GM18868 (cell line): ENCODE data around the gene PRKAR1B.
"Not testable (repeated sequence)": the region's sequence is repeated elsewhere in the genome, so short reads cannot be mapped to it uniquely, and the experiment has no call there.

Source experiments
- ATAC-seq: cut with Tn5 transposase; IDR thresholded peaks from one replicate; pipeline ENCODE4 v1.9.1; 2021; ENCODE audit warnings: mild to moderate bottlenecking, moderate library complexity; ENCODE audit not compliant: unreplicated experiment

The PRKAR1B gene

GRCh38 chr7:628826-629225, 98.3 kb downstream of the PRKAR1B start:
- ATAC-seq, result no peak

- no peak for ATAC-seq
These were observed 98.7 kb downstream of the PRKAR1B start for GRCh38 chr7:628402-628763.

GRCh38 chr7:627661-628401, 99.2 kb downstream of the PRKAR1B start:
- ATAC-seq, result no peak

GRCh38 chr7:625376-625971, 101.6 kb downstream of the PRKAR1B start:
- no peak for ATAC-seq

GRCh38 chr7:623464-623863, 103.6 kb downstream of the PRKAR1B start:
- no peak for ATAC-seq

- no peak for ATAC-seq
These were observed 105.4 kb downstream of the PRKAR1B start for GRCh38 chr7:621572-622285.

GRCh38 chr7:620885-621284, 106.2 kb downstream of the PRKAR1B start:
- no peak for ATAC-seq

GRCh38 chr7:620056-620455, 107.0 kb downstream of the PRKAR1B start:
- ATAC-seq, result no peak

- ATAC-seq, result no peak
These were observed 107.7 kb downstream of the PRKAR1B start for GRCh38 chr7:619368-619840.

GRCh38 chr7:618539-619367, 108.3 kb downstream of the PRKAR1B start:
- no peak for ATAC-seq

- ATAC-seq, result no peak
These were observed 109.2 kb downstream of the PRKAR1B start for GRCh38 chr7:617614-618538.

GRCh38 chr7:613442-614140, 113.5 kb downstream of the PRKAR1B start:
- no peak for ATAC-seq

- not testable (repeated sequence) for ATAC-seq
These were observed 115.2 kb downstream of the PRKAR1B start for GRCh38 chr7:611837-612236.

GRCh38 chr7:611281-611810, 115.7 kb downstream of the PRKAR1B start:
- ATAC-seq, result no peak

GRCh38 chr7:610531-611280, 116.4 kb downstream of the PRKAR1B start:
- no peak for ATAC-seq

- no peak for ATAC-seq
These were observed 116.9 kb downstream of the PRKAR1B start for GRCh38 chr7:610141-610530.

- no peak for ATAC-seq
These were observed 117.7 kb downstream of the PRKAR1B start for GRCh38 chr7:609365-609764.

- ATAC-seq, result no peak
These were observed 118.1 kb downstream of the PRKAR1B start for GRCh38 chr7:608954-609353.
